MCF 10A (cell line): ENCODE measurements around the gene TCP11L1. TPM values are rescaled to one million over a fixed set of nuclear protein-coding genes. Genes with fewer than 3 reads are reported as not detected.
"Not testable (repeated sequence)": the region's sequence is repeated elsewhere in the genome, so short reads cannot be mapped to it uniquely, and the experiment has no call there.

Source experiments
- BruUV-seq: library from RNA; stranded (reverse); fragments of 400-500 nt; replicated peaks from 2 replicates; lab custom pipeline; 2021; lab: Mats Ljungman, UMichigan
- CTCF ChIA-PET: fragments of 300-600 bp; sonication (Branson Sonifier 250); formaldehyde crosslinking; extraction: SDS; loops from one replicate; lab custom pipeline; 2021; ENCODE audit warnings: antibody characterized with exemption, inconsistent platforms; lab: Yijun Ruan, JAX
- POLR2A ChIA-PET: fragments of 300-600, 350-650 bp; sonication (Branson Sonifier 250); formaldehyde crosslinking; extraction: SDS; loops from one replicate; lab custom pipeline; 2020; ENCODE audit warnings: antibody characterized with exemption, inconsistent platforms; lab: Yijun Ruan, JAX
- DNase-seq: peaks from one replicate; pipeline ENCODE4 v3.0.0-alpha.2; 2018; ENCODE audit not compliant: unreplicated experiment
- H3K27ac Mint-ChIP-seq: one replicate; pipeline ENCODE4 v1.8.0; 2022; ENCODE audit warnings: mild to moderate bottlenecking, low read depth, mixed read lengths; ENCODE audit not compliant: unreplicated experiment
- H3K27me3 Mint-ChIP-seq: one replicate; pipeline ENCODE4 v1.8.0; 2022; ENCODE audit warnings: mixed read lengths; ENCODE audit not compliant: insufficient read depth, unreplicated experiment
- H3K36me3 Mint-ChIP-seq: one replicate; pipeline ENCODE4 v1.8.0; 2022; ENCODE audit warnings: mild to moderate bottlenecking, moderate library complexity, mixed read lengths; ENCODE audit not compliant: insufficient read depth, unreplicated experiment
- H3K4me1 Mint-ChIP-seq: one replicate; pipeline ENCODE4 v1.8.0; 2022; ENCODE audit warnings: mixed read lengths; ENCODE audit not compliant: insufficient read depth, unreplicated experiment
- H3K4me3 Mint-ChIP-seq: one replicate; pipeline ENCODE4 v1.8.0; 2022; ENCODE audit warnings: mild to moderate bottlenecking, moderate library complexity, mixed read lengths; ENCODE audit not compliant: unreplicated experiment
- H3K9me3 Mint-ChIP-seq: one replicate; pipeline ENCODE4 v1.8.0; 2022; ENCODE audit warnings: mixed read lengths; ENCODE audit not compliant: unreplicated experiment
- intact Hi-C: fragments of 100-400 bp; cut with micrococcal nuclease; formaldehyde crosslinking; loops from 2 replicates; pipeline ENCODE4 v1.14.1; 2022
- total RNA-seq: library from RNA; stranded (reverse); gene quantifications from 2 replicates; pipeline ENCODE4 v1.2.3, GENCODE V29; 2022
- TF ChIP-seq, protein P1 (sequence below): fragments of 200-600 bp; IDR thresholded peaks from one replicate; pipeline ENCODE4 v1.8.0; 2022; ENCODE audit warnings: antibody characterized with exemption, mild to moderate bottlenecking; ENCODE audit not compliant: unreplicated experiment

Gene TCP11L1
- total RNA-seq, 1 experiment from 2014 or later: 25.8 TPM

GRCh38 chr11:33109294-33109895 lies 70.0 kb downstream of the TCP11L1 start:
- BruUV-seq: no TSS peak
- intact Hi-C loops: no loop called here
- CTCF ChIA-PET: no interaction called here
- TF ChIP-seq, protein P1, sequence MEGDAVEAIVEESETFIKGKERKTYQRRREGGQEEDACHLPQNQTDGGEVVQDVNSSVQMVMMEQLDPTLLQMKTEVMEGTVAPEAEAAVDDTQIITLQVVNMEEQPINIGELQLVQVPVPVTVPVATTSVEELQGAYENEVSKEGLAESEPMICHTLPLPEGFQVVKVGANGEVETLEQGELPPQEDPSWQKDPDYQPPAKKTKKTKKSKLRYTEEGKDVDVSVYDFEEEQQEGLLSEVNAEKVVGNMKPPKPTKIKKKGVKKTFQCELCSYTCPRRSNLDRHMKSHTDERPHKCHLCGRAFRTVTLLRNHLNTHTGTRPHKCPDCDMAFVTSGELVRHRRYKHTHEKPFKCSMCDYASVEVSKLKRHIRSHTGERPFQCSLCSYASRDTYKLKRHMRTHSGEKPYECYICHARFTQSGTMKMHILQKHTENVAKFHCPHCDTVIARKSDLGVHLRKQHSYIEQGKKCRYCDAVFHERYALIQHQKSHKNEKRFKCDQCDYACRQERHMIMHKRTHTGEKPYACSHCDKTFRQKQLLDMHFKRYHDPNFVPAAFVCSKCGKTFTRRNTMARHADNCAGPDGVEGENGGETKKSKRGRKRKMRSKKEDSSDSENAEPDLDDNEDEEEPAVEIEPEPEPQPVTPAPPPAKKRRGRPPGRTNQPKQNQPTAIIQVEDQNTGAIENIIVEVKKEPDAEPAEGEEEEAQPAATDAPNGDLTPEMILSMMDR: no peak
- Mint-ChIP-seq H3K27ac (no peak overlapping the region), H3K4me1 (no peaks in the 10 kb centered on the region), H3K27me3 (no peaks in the 10 kb centered on the region), H3K4me3 (no peak overlapping the region), H3K9me3 (no peaks in the 10 kb centered on the region), H3K36me3 (peaks cover 33% of the 10 kb centered on the region)
- no peak for DNase-seq
- POLR2A ChIA-PET: interaction anchor here (0.6 kb wide), 1 partner anchor 1809 kb away, joined by 3 read pairs; no protein-coding TSS in a partner anchor

DNA sequence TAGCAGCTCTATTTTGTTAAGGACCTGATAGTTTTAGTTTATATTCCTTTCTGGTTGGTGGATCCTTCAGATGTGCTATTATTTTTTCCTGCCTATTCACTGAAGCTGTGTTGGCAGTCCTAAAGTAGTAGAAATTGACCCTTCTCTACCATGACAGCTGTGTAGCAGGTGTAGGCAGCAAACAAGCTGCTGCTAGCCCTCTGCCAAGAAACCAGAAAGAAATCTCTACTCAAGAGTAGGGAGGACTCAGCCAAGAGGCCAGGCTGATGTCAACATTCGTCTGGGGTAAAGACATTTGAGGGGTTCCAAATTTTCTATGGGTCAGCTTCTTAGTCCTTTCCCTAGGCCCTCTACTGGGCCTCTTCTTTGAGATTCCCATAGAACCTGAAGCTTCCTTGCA lies 70.7 kb downstream of the TCP11L1 start:
- Mint-ChIP-seq H3K9me3 (no peaks in the 10 kb centered on the region), H3K36me3 (peaks cover 26% of the 10 kb centered on the region), H3K4me1 (no peaks in the 10 kb centered on the region), H3K27ac (no peak overlapping the region), H3K4me3 (no peak overlapping the region), H3K27me3 (no peaks in the 10 kb centered on the region)
- BruUV-seq: no TSS peak
- TF ChIP-seq, protein P1: no peak
- ChIA-PET CTCF (no interaction called here), POLR2A (interaction anchor here (0.6 to 1.3 kb wide), 4 partner anchors 12 to 1809 kb away, joined by 3 to 7 read pairs (median 4); no protein-coding TSS in a partner anchor)
- intact Hi-C loops: no loop called here
- no peak for DNase-seq

- intact Hi-C loops: no loop called here
- no TSS peak for BruUV-seq
- POLR2A ChIA-PET: interaction anchor here (1.1 to 1.3 kb wide), 2 partner anchors 16 to 44 kb away, joined by 3 read pairs; no protein-coding TSS in a partner anchor
- Mint-ChIP-seq H3K27me3 (no peaks in the 10 kb centered on the region), H3K9me3 (no peaks in the 10 kb centered on the region), H3K4me3 (no peak overlapping the region), H3K36me3 (peaks cover 11% of the 10 kb centered on the region), H3K4me1 (peaks cover 7% of the 10 kb centered on the region), H3K27ac (no peak overlapping the region)
- CTCF ChIA-PET: no interaction called here
- TF ChIP-seq, protein P1: no peak
- DNase-seq: peak; percentile 68
These were observed 77.2 kb downstream of the TCP11L1 start for GRCh38 chr11:33116535-33116934.

- CTCF ChIA-PET, H3K9me3 Mint-ChIP-seq, H3K4me3 Mint-ChIP-seq, DNase-seq, H3K4me1 Mint-ChIP-seq, BruUV-seq, H3K27ac Mint-ChIP-seq, intact Hi-C loops, H3K27me3 Mint-ChIP-seq: not testable (repeated sequence)
- H3K36me3 Mint-ChIP-seq: peaks cover 13% of the 10 kb centered on the region
- POLR2A ChIA-PET: interaction anchor here (0.7 to 2.3 kb wide), 2 partner anchors 12 to 79 kb away, joined by 3 to 7 read pairs; no protein-coding TSS in a partner anchor
These were observed 83.3 kb downstream of the TCP11L1 start for GRCh38 chr11:33122696-33123095.

Other genes starting within 250 kb of the TCP11L1 start
- 0.09 and 0.17 TPM in 2 replicates for gene CCDC73, start 244.9 kb upstream of the TCP11L1 start, total RNA-seq
- gene PRRG4, start 209.6 kb upstream of the TCP11L1 start, total RNA-seq: 1.1 and 1.2 TPM in 2 replicates
- 34.0 and 39.3 TPM in 2 replicates for gene QSER1, start 146.8 kb upstream of the TCP11L1 start, total RNA-seq
- 2.2 and 3.6 TPM in 2 replicates for gene DEPDC7, start 23.7 kb upstream of the TCP11L1 start, total RNA-seq
- 37.5 and 48.4 TPM in 2 replicates for gene CSTF3, start 121.9 kb downstream of the TCP11L1 start, total RNA-seq
- 51.4 and 53.7 TPM in 2 replicates for gene HIPK3, start 217.8 kb downstream of the TCP11L1 start, total RNA-seq